Stomach smooth muscle (tissue), 2 donors: ENCODE measurements around the gene SPATA31E1.
"Not testable (repeated sequence)": the region's sequence is repeated elsewhere in the genome, so short reads cannot be mapped to it uniquely, and the experiment has no call there.

Experiments used
- H3K27ac ChIP-seq: one replicate; pipeline ENCODE4 v1.7.0; 2013; ENCODE audit warnings: mild to moderate bottlenecking, low read length, inconsistent platforms
- H3K27me3 ChIP-seq, 2 donors: one replicate each; pipeline ENCODE4 v1.7.0; 2013; ENCODE audit warnings: low read length in 2 of 2; ENCODE audit not compliant: insufficient read depth in 2 of 2, control insufficient read depth in 1 of 2
- H3K36me3 ChIP-seq, 2 donors: one replicate each; pipeline ENCODE4 v1.7.0; 2013; ENCODE audit warnings: low read length in 2 of 2; ENCODE audit not compliant: control insufficient read depth in 2 of 2, insufficient read depth in 2 of 2
- H3K4me1 ChIP-seq: one replicate; pipeline ENCODE4 v1.7.0; 2013; ENCODE audit warnings: low read length; ENCODE audit not compliant: control insufficient read depth, insufficient read depth
- H3K4me3 ChIP-seq, 2 donors: one replicate each; pipeline ENCODE4 v1.7.0; 2013; ENCODE audit warnings: low read length in 2 of 2
- H3K9ac ChIP-seq, 2 donors: one replicate each; pipeline ENCODE4 v1.7.0; 2013; ENCODE audit warnings: low read length in 2 of 2, mild to moderate bottlenecking in 1 of 2
- H3K9me3 ChIP-seq, 2 donors: one replicate each; pipeline ENCODE4 v1.7.0; 2013; ENCODE audit warnings: low read length in 2 of 2; ENCODE audit not compliant: control insufficient read depth in 2 of 2
- donor health status: healthy.
- donor health status: Pancreatic carcinoma.

The SPATA31E1 gene

GRCh38 chr9:87934444-87934843, 51.8 kb downstream of the SPATA31E1 start:
- not testable (repeated sequence) for H3K4me3 ChIP-seq, H3K27ac ChIP-seq, H3K4me1 ChIP-seq, H3K36me3 ChIP-seq, H3K9ac ChIP-seq, H3K9me3 ChIP-seq, H3K27me3 ChIP-seq

GRCh38 chr9:87937352-87937751, 54.7 kb downstream of the SPATA31E1 start:
- H3K9ac ChIP-seq, H3K27ac ChIP-seq, H3K4me1 ChIP-seq, H3K27me3 ChIP-seq, H3K36me3 ChIP-seq, H3K9me3 ChIP-seq, H3K4me3 ChIP-seq: not testable (repeated sequence)

GRCh38 chr9:87937918-87938317, 55.2 kb downstream of the SPATA31E1 start:
- not testable (repeated sequence) for H3K36me3 ChIP-seq, H3K4me3 ChIP-seq, H3K4me1 ChIP-seq

GRCh38 chr9:87938336-87938735, 55.7 kb downstream of the SPATA31E1 start:
- H3K4me3 ChIP-seq, H3K9me3 ChIP-seq, H3K27me3 ChIP-seq, H3K4me1 ChIP-seq, H3K9ac ChIP-seq, H3K36me3 ChIP-seq, H3K27ac ChIP-seq: not testable (repeated sequence)

More at GRCh38 chr9:87937918-87938317, 55.2 kb downstream of the SPATA31E1 start:
- not testable (repeated sequence) for H3K27me3 ChIP-seq, H3K9me3 ChIP-seq, H3K9ac ChIP-seq, H3K27ac ChIP-seq
